ENCODE data around the gene NPAT.
"Not testable (repeated sequence)": the region's sequence is repeated elsewhere in the genome, so short reads cannot be mapped to it uniquely, and the experiment has no call there.

NPAT gene

DNA sequence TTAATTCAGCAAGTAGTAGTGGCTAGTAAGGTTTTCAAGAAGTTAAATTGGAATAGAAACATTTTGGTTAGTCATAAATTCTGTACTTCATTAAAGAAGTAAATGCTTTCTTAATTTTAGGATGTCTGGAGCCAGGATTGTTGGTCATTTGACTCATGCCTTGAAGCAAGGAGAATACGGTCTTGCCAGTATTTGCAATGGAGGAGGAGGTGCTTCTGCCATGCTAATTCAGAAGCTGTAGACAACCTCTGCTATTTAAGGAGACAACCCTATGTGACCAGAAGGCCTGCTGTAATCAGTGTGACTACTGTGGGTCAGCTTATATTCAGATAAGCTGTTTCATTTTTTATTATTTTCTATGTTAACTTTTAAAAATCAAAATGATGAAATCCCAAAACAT lies 75.3 kb downstream of the NPAT start:
- no peak for DNase-seq

DNA sequence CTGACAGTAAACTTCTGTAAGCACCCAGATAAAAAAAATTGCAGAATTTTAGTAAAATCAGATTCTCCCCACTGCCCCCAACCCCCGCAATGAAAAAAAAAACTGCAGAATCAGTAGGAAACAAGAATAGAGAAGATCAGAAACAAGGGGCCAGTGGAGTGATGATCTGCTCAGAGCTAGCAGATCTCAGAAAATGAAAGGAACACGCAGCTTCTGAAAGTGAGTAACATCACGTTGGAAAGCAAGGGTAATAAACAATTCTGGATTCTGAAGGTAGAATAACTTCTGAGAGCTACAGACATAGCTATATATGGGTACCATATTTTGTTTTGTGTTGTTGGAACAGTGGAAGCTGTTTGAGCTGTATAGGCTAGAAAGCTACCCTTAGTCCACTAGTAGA lies 77.8 kb downstream of the NPAT start:
- DNase-seq: no peak

DNA sequence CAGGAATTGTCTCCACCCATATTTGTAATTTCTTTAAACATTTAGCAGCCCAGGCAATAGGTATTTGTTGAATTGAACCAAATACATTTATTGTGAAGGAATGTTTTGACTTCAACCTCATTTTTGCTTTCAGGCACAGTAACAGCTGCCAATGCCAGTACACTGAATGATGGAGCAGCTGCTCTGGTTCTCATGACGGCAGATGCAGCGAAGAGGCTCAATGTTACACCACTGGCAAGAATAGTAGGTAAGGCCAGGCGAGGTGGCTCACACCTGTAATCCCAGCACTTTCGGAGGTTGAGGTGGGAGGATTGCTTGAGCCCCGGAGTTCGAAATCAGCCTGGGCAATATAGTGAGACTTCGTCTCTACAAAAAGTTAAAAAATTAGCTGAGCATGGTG lies 80.1 kb downstream of the NPAT start:
- DNase-seq: no peak

DNA sequence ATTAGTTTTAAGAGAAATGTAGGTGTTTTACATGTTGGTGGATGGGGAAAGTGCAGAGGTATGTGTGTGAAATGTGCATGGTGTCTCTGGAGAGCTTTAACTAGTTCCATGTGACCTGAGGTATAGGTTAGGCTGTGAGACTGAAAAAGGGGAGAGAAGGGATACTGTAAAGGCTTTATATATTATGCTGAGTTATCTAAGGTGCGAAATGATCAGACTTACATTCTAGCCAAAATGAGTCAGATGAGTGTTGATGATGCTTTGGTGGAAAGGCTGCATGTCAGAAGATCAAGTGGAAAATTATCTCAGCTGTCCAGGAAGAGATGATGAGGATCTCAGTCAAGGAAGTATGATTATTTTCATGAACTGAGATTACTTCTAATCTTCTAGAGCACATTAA lies 85.2 kb downstream of the NPAT start:
- DNase-seq: peak; percentile 28

DNA sequence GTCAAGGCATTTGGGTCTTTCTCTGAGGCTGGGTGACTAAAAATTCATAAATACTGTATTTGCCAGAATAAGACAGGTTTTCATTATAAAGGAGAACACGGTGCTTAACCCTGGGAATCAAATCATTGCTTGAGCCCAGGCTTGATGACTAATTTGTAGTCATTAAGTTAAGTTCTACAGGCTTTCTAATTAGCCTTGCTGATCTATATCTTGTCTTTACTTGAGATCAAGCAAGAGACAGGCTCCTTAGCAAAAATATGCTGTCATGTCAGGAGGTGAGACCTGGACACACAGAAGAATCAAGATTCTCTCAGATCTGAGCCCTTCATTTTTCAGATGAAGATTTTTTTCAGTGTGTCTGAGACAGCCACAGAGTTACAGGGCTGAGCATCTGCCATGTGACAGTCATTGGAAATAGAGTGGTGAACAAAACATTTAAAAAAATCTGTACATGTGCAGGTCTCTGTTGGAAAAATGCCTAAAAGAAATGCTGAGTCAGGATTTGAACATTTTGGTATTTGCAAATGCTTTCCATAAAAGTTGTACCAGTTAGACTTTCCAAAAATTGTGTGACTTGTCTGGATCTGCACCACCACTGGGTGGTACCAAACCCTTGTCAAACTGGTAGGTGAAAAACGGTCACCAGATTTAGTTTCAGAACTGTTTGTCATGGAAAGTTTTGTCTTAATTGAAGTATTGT lies 86.4 kb downstream of the NPAT start:
- peak; percentile 67 for DNase-seq

DNA sequence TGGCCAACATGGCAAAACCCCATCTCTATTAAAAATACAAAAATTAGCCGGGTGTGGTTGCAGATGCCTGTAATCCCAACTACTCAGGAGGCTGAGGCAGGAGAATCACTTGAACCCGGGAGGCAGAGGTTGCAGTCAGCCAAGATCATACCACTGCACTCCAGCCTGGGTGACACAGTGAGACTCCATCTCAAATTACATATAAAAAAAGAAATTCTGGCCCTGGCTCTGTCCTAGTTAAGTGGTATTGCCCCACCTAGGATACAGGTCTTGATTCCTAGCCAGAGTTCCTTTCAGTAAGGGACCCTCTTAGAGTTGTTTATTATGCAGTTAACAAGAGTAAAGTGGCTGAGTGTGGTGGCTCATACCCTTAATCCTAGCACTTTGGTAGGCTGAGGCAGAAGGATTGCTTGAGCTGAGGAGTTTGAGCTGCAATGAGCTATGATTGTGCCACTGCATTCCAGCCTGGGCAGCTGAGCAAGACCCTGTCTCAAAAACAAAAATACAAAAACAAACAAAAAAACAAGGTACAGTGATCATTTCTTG lies 89.4 kb downstream of the NPAT start:
- not testable (repeated sequence) for DNase-seq

DNA sequence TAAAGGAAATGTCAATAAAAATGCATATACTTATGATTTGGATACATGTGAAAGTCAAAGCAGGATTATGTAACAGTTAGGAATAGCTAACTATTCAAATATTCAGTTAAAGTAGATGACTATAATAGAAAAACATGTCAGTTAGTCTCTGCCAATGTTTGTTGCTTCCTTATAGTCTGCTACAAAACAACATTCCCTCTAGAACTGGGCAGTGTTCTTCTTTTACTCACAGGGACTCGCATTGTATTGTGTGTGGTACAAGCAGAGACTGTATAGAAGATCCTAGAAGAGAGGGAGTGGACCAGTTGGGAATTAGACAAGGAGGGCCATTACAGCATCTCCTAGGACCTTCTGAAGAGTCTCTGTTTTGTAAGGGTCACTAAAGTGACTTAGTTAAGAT lies 90.4 kb downstream of the NPAT start:
- no peak for DNase-seq

DNA sequence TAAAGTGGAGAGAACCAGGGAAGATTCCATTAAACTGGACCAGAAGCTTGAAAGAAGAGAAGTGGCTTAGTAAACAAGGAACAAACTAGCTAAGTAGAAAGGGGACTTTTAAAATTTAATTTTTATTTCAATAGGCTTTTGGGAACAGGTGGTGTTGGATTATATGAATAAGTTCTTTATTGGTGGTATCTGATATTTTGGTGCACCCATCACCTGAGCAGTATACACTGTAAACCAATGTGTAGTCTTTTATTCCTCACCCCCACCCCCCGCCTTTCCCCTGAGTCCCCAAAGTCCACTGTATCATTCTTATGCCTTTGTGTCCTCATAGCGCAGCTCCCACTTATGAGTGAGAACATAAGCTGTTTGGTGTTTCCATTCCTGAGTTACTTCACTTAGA lies 93.7 kb downstream of the NPAT start:
- no peak for DNase-seq

DNA sequence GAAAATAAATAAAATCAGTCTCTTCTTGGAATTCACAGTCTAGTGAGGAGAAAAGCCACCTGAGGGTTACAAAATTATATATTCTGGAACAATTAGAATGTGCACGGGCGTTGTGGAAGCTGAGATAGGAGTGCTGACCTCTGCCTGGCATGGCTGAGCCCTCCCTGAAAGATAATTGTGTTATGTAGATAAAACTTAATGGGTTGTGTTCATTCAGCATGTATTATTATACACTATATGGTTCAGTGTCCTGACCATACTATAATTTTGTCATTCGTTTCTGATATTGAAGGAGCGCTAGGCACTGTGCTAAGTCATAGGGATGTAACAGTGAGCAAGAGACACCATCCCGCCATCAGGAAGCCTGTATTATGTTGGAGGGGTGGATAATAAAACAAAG lies 97.3 kb downstream of the NPAT start:
- DNase-seq: no peak

DNA sequence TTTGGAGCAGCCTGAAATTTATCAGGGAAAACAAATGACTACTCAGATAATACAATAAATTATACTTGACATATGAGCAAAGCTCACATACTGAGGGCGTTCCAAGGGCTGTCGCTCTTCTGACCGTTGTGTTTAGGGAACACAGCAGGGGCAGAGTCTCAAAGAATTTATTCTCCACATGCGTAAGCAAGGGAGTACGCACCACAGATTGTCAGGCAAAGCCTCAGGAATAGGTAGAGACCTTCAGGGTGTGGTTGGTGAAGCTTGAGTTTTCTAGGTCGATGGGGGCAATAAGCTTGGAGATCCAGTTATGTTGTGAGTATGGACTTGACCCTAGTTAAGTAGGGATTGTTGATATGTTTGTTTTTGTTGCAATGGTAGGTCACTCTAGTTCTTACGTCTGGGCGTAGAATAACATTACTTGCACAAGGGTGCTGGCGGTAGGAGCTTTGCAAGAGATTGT lies 100.2 kb downstream of the NPAT start:
- DNase-seq: no peak

DNA sequence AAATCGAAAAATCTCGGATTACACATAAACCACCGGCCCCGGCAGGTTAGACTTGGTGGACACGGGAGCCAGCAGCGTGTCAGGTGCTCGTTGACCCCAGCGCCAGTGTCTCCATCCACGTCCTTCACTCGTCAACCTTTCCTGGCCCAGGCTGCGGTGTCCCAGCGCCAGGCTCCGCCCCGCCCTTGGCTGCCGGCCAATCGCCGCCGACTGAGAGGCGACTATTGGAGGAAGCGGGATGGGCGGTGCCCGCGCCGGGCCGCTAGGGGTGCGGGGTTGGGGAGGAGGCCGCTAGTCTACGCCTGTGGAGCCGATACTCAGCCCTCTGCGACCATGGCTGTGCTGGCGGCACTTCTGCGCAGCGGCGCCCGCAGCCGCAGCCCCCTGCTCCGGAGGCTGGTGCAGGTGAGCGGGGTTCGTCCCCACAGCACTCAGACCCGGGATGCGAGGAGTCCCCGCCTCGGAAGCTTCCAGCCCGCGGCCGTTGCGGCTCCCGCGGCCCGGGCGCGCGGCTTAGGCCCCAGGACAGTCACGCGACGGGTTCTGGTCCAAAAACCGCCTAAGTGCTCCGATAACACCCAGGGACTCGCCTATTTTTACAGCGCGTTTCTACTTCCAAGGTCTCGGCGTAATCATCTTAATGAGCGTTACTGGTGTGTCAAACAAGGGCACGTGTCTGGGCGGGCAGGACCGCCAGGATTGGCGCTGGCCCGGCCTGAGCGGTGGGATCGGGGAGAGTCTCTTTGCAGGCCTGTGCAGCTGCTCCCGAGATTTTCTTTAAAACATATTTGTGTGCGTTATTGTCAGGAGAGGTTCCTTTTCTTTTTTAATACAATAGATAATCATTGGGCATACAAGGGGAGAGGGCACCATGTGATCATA lies 100.9 kb downstream of the NPAT start, which contains the start of gene ACAT1:
ACAT1 (plus strand) TSS at position 294 of the 882 bp plus-strand sequence; CDS start at position 334, 40 bp downstream.
- peak; percentile 96 for DNase-seq

DNA sequence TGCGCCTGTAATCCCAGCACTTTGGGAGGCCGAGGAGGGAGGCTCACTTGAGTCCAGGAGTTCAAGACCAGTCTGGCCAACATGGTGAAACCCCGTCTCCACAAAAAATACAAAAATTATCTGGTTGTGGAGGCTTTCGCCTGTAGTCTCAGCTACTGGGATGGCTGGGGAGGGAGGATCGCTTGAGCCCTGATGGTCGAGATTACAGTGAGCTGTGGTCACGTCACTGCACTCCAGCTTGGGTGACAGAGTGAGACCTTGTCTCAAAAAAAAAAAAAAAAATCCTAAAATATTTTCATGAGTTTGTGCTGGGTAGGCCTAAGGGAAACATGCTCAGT lies 101.5 kb downstream of the NPAT start:
- DNase-seq: not testable (repeated sequence)

DNA sequence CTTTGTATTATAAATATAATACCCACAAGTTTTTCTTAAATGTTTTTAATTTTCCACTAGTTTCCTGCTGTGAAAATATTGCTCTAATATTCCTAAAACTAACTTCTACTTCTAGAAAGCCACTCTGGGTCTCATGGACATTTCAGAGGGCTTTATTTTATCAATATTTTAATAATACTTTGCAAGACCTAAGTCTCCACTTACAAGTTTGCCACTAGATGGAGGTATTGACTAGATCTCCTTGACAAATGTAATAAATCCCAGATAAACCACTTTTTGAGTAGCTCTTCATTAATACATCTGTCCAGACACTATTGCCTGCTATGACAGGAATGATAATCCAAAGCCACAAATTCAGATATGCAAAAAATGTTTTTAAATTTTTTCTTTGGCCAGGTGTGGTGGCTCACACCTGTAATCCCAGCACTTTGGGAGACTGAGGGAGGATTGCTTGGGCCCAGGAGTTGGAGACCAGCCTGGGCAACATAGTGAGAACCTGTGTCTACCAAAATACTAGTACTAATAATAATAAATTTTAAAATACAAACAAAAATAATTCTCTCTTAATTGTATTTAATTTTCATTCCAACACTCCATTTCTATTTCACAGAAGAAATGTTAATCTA lies 104.6 kb downstream of the NPAT start:
- peak; percentile 42 for DNase-seq

DNA sequence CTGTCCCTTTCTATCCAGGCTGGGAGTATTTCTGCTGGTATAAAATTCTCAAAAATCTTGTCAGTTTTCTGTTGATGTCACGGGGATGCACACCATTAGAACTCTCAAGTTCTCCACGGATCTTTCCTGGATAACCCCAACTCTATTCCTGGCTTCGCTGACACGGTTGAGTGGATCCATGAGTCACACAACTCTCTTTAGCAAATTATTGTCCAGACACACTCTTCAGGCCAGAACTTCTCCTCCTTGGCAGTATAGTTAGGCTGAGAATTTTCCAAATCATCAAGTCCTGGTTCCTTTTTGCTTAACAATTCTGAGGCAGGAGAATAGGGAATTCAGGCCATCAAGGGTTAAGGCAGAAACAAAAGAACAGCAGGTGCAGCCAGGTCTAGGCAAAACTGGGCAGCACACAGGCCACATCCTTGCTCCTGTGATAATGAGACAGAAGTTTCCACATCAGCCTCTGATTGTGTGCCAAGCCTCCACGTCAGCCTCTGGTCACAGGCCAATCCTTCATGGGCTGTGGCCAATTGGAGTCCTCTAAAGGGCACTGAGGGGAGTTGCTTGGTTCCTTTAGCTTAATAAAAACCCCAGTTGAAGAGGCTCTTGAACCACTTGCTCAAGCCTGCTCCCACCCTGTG lies 106.8 kb downstream of the NPAT start:
- no peak for DNase-seq

DNA sequence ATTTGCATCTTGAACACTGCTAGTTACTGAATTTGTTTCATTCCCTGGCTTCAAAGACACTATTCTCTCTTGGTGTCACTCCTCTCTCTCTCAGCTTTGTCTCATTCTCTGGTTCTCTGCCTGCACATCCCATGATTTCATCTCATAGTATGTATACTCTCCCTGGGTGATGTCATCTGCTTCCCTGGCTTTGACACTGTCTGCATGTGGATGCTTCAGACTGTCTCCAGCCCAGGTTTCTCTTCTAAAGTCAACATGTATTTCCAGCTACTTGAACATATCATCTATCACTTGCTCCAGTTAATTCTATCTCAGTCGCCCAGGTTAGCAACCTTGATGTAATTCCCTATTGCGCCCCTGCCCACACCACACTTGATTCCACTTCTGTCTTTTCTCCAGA lies 110.4 kb downstream of the NPAT start:
- DNase-seq: no peak

DNA sequence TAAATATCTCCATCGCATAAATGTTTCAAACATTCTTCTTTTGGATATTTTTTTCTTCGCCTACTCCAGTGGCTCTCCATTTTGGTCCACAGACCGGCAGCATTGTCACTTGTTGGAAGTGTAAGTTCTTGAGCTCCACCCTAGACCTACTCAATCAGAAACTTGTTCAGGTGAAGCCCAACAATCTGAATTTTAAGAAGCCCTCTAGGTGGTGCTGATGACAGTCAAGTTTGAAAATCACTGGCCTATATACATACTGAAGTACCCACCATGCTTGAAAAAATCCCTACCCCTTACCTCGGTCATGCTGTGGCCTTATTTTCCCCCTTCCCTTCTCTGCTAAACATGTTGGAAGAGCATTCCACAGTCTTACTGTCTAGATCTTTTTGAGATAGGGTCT lies 111.3 kb downstream of the NPAT start:
- DNase-seq: no peak

All from activated CD4-positive, alpha-beta T cell treated with anti-CD3 and anti-CD28 coated beads, Interleukin-10, Interleukin-2, amounts not matched to agents 100 ng/mL and 50 ng/mL, durations not matched to agents 16 hours and 8 hours (primary cell).